K562 (cell line): ENCODE results near the gene ITPK1.

Source experiments
- ATF6 ChIP-seq: sonication (generic); formaldehyde crosslinking; IDR thresholded peaks from 2 replicates; pipeline ENCODE4 v1.4.0; 2020; ENCODE audit warnings: mild to moderate bottlenecking, missing genetic modification reagents
- CBFA2T2 ChIP-seq: fragments of 450-650 bp; conservative IDR thresholded peaks from 2 replicates; pipeline ENCODE4 v1.6.1; 2017; ENCODE audit warnings: mild to moderate bottlenecking
- EZH2 ChIP-seq: IDR thresholded peaks from 2 replicates; pipeline ENCODE4 v1.6.1; 2012; ENCODE audit warnings: low read depth, mild to moderate bottlenecking, inconsistent platforms, low read length, borderline replicate concordance
- HDAC2 ChIP-seq: fragments of 450-650 bp; IDR thresholded peaks from 2 replicates; pipeline ENCODE4 v1.6.1; 2016; ENCODE audit warnings: mild to moderate bottlenecking
- JUNB ChIP-seq: fragments of 450-650 bp; formaldehyde crosslinking; conservative IDR thresholded peaks from 2 replicates; pipeline ENCODE4 v1.4.0; 2020; ENCODE audit warnings: mild to moderate bottlenecking
- MTF1 ChIP-seq: fragments of 250-450 bp; sonication (Bioruptor Pico); IDR thresholded peaks from 2 replicates; pipeline ENCODE4 v1.9.0; 2021; ENCODE audit warnings: moderate library complexity, mild to moderate bottlenecking, inconsistent platforms, borderline replicate concordance
- NCOR1 ChIP-seq: fragments of 450-650 bp; IDR thresholded peaks from 2 replicates; pipeline ENCODE4 v1.6.1; 2016; ENCODE audit warnings: mild to moderate bottlenecking, moderate library complexity
- POLR2A ChIP-seq: fragments of 450-650 bp; conservative IDR thresholded peaks from 2 replicates; pipeline ENCODE4 v1.6.1; 2016
- REST ChIP-seq, 2 experiments: fragments of 450-650 bp; formaldehyde crosslinking in 1 of 2; IDR thresholded peaks; 2 replicates each; pipeline versions ENCODE4 v1.4.0 to v1.6.1; 2014 to 2020; ENCODE audit warnings: mild to moderate bottlenecking in 2 of 2, borderline replicate concordance in 1 of 2, low read depth in 1 of 2
- RNF2 ChIP-seq: sonication (generic); IDR thresholded peaks from 2 replicates; pipeline ENCODE4 v1.6.1; 2016
- THRAP3 ChIP-seq: fragments of 450-650 bp; IDR thresholded peaks from 2 replicates; pipeline ENCODE4 v1.6.1; 2016; ENCODE audit warnings: mild to moderate bottlenecking, inconsistent platforms, borderline replicate concordance
- ZNF583 ChIP-seq: fragments of 250-450 bp; sonication (Bioruptor Pico); IDR thresholded peaks from 2 replicates; pipeline ENCODE4 v1.4.0; 2020

DNA sequence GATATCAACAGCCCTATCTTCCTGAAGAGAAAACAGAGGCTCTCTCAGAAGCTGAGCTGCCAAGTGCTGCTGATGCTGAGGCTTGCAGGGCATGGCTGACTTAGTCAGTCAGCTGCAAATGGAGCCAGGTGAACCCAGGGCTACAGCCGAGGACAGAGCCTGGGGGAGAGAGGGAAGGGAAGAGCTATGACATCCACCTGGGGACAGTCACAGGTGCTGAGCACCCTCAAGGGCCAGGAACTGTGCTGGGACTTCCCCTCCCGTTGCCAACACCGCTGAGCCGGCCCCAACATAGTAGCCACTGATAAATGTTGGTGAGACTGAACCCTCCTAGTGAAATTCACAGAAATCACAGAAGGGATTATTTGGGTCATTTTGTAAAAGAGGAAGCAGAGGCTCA is 199.5 kb downstream of the ITPK1 start:
- TF ChIP-seq JUNB (CRISPR knock-in tag), result no peak
- TF ChIP-seq MTF1 (CRISPR knock-in tag), result no peak
- TF ChIP-seq CBFA2T2, result no peak
- no peak for TF ChIP-seq NCOR1
- TF ChIP-seq ZNF583, result no peak
- no peak for TF ChIP-seq HDAC2
- TF ChIP-seq RNF2, result no peak
- TF ChIP-seq THRAP3, result no peak
- no peak for TF ChIP-seq ATF6 (CRISPR knock-in tag)
- no peak for TF ChIP-seq REST (IDR thresholded peaks at IDR 0.05; ENCODE audit: borderline replicate concordance)
- no peak for TF ChIP-seq REST (CRISPR knock-in tag; IDR thresholded peaks at IDR 0.05; ENCODE audit: low read depth)
- TF ChIP-seq POLR2A, result no peak
- TF ChIP-seq EZH2, result no peak
